Upper lobe of left lung (tissue), 6 donors: Measurements from ENCODE around the gene FGA. TPM values are rescaled to one million over a fixed set of nuclear protein-coding genes. Genes with fewer than 3 reads are reported as not detected.
"Not testable (repeated sequence)": the region's sequence is repeated elsewhere in the genome, so short reads cannot be mapped to it uniquely, and the experiment has no call there.

Source experiments
- ATAC-seq, 2 donors: fragments of 200-7000 bp; cut with Tn5 transposase; one replicate each; pipeline ENCODE4 v1.9.1; 2022; ENCODE audit warnings: mild to moderate bottlenecking in 2 of 2, moderate library complexity in 2 of 2; ENCODE audit not compliant: low FRiP score in 2 of 2
- DNase-seq, 2 donors: peaks; one replicate each; pipeline ENCODE4 v3.0.0-alpha.2; 2019 to 2020
- H3K27ac ChIP-seq, 4 donors: fragments of 200-600 bp; sonication (generic); one replicate each; pipeline ENCODE4 v1.5.1; 2016 to 2019
- H3K27me3 ChIP-seq, 4 donors: fragments of 200-600 bp; sonication (generic); one replicate each; pipeline ENCODE4 v1.5.1; 2017 to 2019
- H3K36me3 ChIP-seq, 4 donors: fragments of 200-600 bp; sonication (generic); one replicate each; pipeline ENCODE4 v1.5.1; 2016 to 2019
- H3K4me1 ChIP-seq, 4 donors: fragments of 200-600 bp; sonication (generic); one replicate each; pipeline ENCODE4 v1.5.1; 2018 to 2019
- H3K4me3 ChIP-seq, 4 donors: fragments of 200-600 bp; sonication (generic); one replicate each; pipeline ENCODE4 v1.5.1; 2017 to 2019; ENCODE audit warnings: mild to moderate bottlenecking in 2 of 4, moderate library complexity in 1 of 4
- H3K9me3 ChIP-seq, 4 donors: fragments of 200-600 bp; sonication (generic); one replicate each; pipeline ENCODE4 v1.5.1; 2018 to 2019
- EP300 ChIP-seq, 4 donors: sonication (generic); formaldehyde crosslinking; IDR thresholded peaks; one replicate each; pipeline ENCODE4 v1.5.1; 2017; ENCODE audit warnings: antibody characterized with exemption in 4 of 4, control low read depth in 2 of 4
- POLR2A ChIP-seq, 4 donors: fragments of 450-650 bp; IDR thresholded peaks; one replicate each; pipeline ENCODE4 v1.5.1; 2016 to 2017; ENCODE audit warnings: antibody characterized with exemption in 4 of 4, mild to moderate bottlenecking in 2 of 4
- POLR2AphosphoS5 ChIP-seq, 2 donors: sonication (generic); formaldehyde crosslinking; IDR thresholded peaks; one replicate each; pipeline ENCODE4 v1.5.1; 2017; ENCODE audit warnings: antibody characterized with exemption in 2 of 2
- WGBS, 2 donors: methylation state at CpG; one replicate each; pipeline ENCODE4 v1.1.5; 2017 to 2018; 5-methylcytosine and 5-hydroxymethylcytosine counted together
- total RNA-seq, 6 donors: library from RNA; depleted of rRNA in 4 of 6; stranded (reverse); fragments of >200 nt in 4 of 6; gene quantifications; one replicate each; pipeline versions ENCODE4 v1.1.0 to v1.2.1, GENCODE V29; 2016 to 2021
- TF ChIP-seq, protein P1 (sequence below), 6 experiments: fragments of 450-650 bp in 4 of 6; fragments of 200-600 bp in 2 of 6; sonication (generic) in 2 of 6; IDR thresholded peaks; one replicate each; pipeline ENCODE4 v1.5.1; 2016 to 2019; ENCODE audit warnings: antibody characterized with exemption in 6 of 6
- donor health status: DM: no; HTN: no; CAD: no; lungs with moderate emphysema.
- donor health status: DM: no; HTN: yes; CAD: no; lungs with severe emphysema.

Gene FGA
- total RNA-seq, 6 donors from 2014 or later: 1.0 to 30.7 (median 3.6) TPM

DNA sequence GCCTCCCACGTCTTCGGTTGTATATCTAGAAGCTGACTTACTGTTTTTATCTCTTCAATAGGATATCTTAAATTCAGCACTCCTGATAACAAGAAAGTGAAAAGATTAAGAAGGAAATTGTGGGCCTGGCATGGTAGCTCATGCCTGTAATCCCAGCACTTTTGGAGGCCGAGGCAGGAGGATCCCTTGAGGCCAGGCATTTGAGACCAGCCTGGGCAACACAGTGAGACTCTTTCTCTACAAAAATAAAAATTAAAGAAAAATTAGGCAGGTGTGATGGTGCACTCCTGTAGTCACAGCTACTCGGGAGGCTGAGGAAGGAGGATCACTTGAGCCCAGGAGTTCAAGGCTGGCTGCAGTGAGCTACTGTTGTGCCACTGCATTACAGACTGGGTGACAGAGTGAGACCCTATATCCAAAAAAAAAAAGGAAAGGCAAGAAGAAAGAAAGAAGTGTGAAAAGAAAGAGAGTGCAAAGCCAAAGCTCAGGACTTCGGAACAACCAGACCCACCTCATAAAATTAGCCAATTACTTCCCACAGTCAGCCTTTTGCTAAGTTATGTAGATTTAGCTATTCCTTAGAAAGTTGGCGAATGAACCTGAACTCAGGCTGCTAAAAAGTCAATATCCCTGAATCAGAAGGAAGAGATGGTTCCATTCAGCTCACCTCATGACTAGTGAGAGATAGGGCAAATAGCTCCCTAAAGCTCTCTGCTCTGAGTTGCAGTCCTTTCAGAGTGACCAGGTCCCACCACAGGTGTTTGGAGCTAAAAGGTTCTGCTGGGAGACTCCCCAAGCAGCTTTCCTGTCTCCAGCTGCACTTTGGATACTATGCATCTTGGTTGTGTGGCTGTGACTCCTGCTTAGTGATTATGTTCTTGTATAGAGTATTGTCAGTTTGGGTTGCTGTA is 12.7 kb upstream of the FGA start:
- Histone ChIP-seq H3K4me3 (no peak overlapping the region), H3K27ac (no peak overlapping the region), H3K36me3 (no peaks in the 10 kb centered on the region), H3K9me3 (no peaks in the 10 kb centered on the region), H3K4me1 (no peaks in the 10 kb centered on the region), H3K27me3 (no peaks in the 10 kb centered on the region)
- ATAC-seq (no peak), DNase-seq (no peak)
- 87 to 88% methylated on average over 6 of the region's 6 CpGs for WGBS, 2 donors
- TF ChIP-seq POLR2A (IDR thresholded peaks at IDR 0.05) (no peak), POLR2AphosphoS5 (IDR thresholded peaks at IDR 0.05) (no peak), EP300 (IDR thresholded peaks at IDR 0.05) (no peak)
- TF ChIP-seq, protein P1, sequence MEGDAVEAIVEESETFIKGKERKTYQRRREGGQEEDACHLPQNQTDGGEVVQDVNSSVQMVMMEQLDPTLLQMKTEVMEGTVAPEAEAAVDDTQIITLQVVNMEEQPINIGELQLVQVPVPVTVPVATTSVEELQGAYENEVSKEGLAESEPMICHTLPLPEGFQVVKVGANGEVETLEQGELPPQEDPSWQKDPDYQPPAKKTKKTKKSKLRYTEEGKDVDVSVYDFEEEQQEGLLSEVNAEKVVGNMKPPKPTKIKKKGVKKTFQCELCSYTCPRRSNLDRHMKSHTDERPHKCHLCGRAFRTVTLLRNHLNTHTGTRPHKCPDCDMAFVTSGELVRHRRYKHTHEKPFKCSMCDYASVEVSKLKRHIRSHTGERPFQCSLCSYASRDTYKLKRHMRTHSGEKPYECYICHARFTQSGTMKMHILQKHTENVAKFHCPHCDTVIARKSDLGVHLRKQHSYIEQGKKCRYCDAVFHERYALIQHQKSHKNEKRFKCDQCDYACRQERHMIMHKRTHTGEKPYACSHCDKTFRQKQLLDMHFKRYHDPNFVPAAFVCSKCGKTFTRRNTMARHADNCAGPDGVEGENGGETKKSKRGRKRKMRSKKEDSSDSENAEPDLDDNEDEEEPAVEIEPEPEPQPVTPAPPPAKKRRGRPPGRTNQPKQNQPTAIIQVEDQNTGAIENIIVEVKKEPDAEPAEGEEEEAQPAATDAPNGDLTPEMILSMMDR (IDR thresholded peaks at IDR 0.05): no peak

DNA sequence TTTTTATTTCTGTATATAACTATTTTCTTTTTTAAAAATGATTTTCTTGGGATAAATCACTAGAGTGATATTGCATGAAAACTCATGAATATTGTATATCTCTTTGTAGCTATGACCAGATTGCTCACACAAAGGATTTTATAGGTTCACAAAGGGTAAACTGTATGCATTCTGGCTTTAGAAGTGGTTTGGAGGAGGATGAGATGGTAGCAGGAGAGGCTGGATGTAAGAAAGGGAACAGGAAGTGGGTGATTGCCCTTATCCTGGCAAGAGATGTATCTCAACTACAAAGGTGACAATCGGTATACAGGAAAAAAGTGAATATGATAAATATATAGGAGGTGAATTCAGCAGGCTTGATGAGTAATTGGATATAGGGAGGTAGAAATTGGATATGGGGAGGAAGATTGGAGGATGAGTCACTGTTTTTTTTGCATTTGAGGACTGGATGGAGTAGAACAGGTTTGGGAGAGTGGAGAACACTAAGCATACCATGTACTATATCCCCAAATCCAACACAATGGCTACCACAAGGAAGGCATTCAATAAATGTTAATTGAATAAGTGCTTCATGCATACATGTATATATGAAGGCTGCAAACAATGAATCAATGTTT is 12.0 kb upstream of the FGA start:
- Histone ChIP-seq H3K4me3 (no peak overlapping the region), H3K4me1 (no peaks in the 10 kb centered on the region), H3K27ac (no peak overlapping the region), H3K27me3 (no peaks in the 10 kb centered on the region), H3K9me3 (no peaks in the 10 kb centered on the region), H3K36me3 (no peaks in the 10 kb centered on the region)
- 53% methylated on average over 1 of the region's 1 CpG for WGBS, 2 donors
- ATAC-seq (no peak), DNase-seq (no peak)
- TF ChIP-seq, protein P1 (IDR thresholded peaks at IDR 0.05): no peak
- TF ChIP-seq EP300 (IDR thresholded peaks at IDR 0.05): no peak
- TF ChIP-seq POLR2AphosphoS5 (IDR thresholded peaks at IDR 0.05): no peak
- no peak for TF ChIP-seq POLR2A (IDR thresholded peaks at IDR 0.05)

DNA sequence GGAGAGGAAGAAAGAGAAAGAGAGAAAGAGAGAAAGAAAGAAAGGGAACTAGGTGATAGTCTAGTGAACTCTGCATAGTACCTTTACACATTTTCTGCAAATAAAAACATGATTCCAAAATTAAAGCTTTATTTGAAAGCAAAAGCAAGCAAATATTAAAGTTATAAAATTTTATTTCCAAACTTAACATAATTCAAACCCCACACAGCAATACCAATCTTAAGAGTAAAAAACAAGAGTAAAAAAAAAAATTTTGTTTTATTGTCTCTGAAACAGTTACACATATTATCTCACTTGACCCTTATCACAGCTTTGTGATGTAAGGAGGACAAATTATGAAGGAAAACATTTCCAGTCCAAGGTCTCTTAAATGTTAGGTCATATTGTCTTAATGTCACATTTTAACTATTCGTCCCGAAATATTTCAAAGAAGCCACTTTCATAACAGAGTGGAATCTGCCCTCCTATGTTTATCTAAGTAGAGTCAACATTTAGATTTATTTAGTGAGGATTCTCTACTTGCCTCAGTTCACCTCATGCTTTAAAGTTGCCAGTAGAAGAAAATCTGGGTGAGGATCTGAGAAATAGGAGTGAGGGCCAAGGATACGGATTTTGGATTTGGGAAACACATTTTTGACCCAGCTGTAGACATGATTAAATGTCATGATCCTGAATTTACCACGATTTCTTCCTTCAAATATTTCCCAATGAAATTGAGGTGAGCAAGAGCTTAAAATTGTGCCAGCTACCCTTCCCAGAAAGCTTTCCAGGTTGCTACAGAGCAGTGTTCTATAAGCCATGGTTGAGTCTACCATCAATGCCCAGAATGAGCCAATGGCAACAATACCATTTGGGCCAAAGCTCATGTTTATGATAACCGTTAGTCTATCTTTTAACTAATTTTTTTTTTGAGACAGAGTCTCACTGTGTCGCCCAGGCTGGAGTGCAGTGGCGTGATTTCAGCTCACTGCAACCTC is 7.5 kb upstream of the FGA start:
- no peak for ATAC-seq
- TF ChIP-seq EP300 (IDR thresholded peaks at IDR 0.05) (no peak), POLR2AphosphoS5 (IDR thresholded peaks at IDR 0.05) (no peak), POLR2A (IDR thresholded peaks at IDR 0.05) (no peak)
- TF ChIP-seq, protein P1 (IDR thresholded peaks at IDR 0.05): no peak

DNA sequence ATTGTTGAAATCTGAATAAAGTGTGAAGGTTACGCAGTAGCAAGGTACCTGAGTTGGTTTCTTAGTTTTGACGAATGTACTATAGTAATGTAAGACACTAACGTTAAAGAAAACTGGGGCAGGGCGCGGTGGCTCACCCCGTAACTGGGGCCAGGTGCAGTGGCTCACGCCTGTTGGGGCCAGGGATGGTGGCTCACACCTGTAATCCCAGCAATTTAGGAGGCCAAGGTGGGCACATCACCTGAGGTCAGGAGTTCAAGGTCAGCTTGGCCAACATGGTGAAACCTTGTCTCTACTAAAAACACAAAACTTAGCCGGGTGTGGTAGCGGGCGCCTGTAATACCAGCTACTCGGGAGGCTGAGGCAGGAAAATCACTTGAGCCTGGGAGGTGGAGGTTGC is 6.7 kb upstream of the FGA start:
- H3K27me3 ChIP-seq, H3K9me3 ChIP-seq, H3K4me3 ChIP-seq, H3K36me3 ChIP-seq, ATAC-seq, H3K27ac ChIP-seq, H3K4me1 ChIP-seq: not testable (repeated sequence)
- 91 to 92% methylated on average over 11 of the region's 11 CpGs for WGBS, 2 donors
- peak in 1 of 2 donors; percentile 29 for DNase-seq

More for the DNA sequence above, 7.5 kb upstream of the FGA start:
- no peaks in the 10 kb centered on the region for H3K4me1 ChIP-seq
- no peaks in the 10 kb centered on the region for H3K27me3 ChIP-seq
- DNase-seq: no peak
- WGBS, 2 donors: 70 to 83% methylated on average over 7 of the region's 7 CpGs
- no peaks in the 10 kb centered on the region for H3K9me3 ChIP-seq
- H3K4me3 ChIP-seq: no peak overlapping the region
- no peak overlapping the region for H3K27ac ChIP-seq
- H3K36me3 ChIP-seq: no peaks in the 10 kb centered on the region

DNA sequence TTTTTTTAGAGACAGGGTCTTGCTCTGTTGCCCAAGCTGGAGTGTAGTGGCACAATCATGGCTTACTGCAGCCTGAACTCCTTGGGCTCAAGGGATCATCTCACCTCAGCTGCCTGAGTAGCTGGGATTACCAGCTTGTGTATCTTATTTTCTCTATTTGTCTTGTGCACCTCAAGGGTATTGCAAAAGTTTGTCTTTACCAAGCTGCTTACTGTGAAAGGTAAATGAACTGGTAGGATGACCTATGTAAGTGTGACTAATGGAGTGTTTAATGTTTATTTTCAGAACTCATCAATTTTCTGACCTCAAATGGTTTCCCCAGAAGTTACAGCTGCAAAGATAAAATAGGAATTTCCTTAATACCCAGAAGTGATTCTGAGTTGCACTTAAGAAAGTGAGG is 5.3 kb upstream of the FGA start:
- Histone ChIP-seq H3K9me3 (no peaks in the 10 kb centered on the region), H3K27ac (no peak overlapping the region), H3K4me1 (no peaks in the 10 kb centered on the region), H3K27me3 (no peaks in the 10 kb centered on the region), H3K4me3 (no peak overlapping the region), H3K36me3 (no peaks in the 10 kb centered on the region)
- TF ChIP-seq POLR2AphosphoS5 (IDR thresholded peaks at IDR 0.05): no peak
- TF ChIP-seq POLR2A (IDR thresholded peaks at IDR 0.05): no peak
- no peak for TF ChIP-seq EP300 (IDR thresholded peaks at IDR 0.05)
- TF ChIP-seq, protein P1 (IDR thresholded peaks at IDR 0.05): no peak
- ATAC-seq (no peak), DNase-seq (no peak)

DNA sequence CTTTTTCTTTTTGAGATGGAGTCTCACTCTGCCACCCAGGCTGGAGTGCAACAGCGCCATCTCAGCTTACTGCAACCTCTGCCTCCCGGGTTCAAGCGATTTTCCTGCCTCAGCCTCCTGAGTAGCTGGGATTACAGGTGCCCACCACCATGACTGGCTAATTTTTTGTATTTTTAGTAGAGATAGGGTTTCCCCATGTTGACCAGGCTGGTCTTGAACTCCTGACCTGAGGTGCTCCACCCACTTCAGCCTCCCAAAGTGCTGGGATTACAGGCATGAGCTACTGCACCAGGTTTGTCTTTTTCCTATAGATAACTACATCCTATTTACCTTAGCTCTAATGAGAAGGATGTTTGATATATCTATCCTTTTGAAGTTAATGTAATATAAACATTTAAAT is 3.8 kb upstream of the FGA start:
- H3K27ac ChIP-seq, DNase-seq, H3K4me1 ChIP-seq, H3K27me3 ChIP-seq, H3K9me3 ChIP-seq, H3K4me3 ChIP-seq, H3K36me3 ChIP-seq, ATAC-seq: not testable (repeated sequence)
- 94 to 96% methylated on average over 3 of the region's 3 CpGs for WGBS, 2 donors
